HG02642 (cell line): Measurements from ENCODE around the gene IL17RA.

Source experiments
- ATAC-seq: cut with Tn5 transposase; IDR thresholded peaks from one replicate; pipeline ENCODE4 v1.9.1; 2021; ENCODE audit warnings: mild to moderate bottlenecking; ENCODE audit not compliant: unreplicated experiment, poor library complexity

IL17RA gene

GRCh38 chr22:17084554-17085276 is at the start of gene IL17RA:
IL17RA (plus strand) TSS chr22:17085000; CDS start chr22:17085092, 92 bp downstream.
- ATAC-seq = peak; percentile 88

- no peak for ATAC-seq
These were observed 49.6 kb upstream of the IL17RA start for GRCh38 chr22:17035246-17035645.

- peak; percentile 43 for ATAC-seq
These were observed 48.6 kb upstream of the IL17RA start for GRCh38 chr22:17035976-17036841.

- ATAC-seq = peak; percentile 81
These were observed 47.7 kb upstream of the IL17RA start for GRCh38 chr22:17036842-17037711.

GRCh38 chr22:17043521-17043920 is 41.3 kb upstream of the IL17RA start:
- ATAC-seq = no peak

GRCh38 chr22:17046566-17047348 is 38.0 kb upstream of the IL17RA start:
- no peak for ATAC-seq

- no peak for ATAC-seq
These were observed 37.1 kb upstream of the IL17RA start for GRCh38 chr22:17047656-17048055.

- ATAC-seq = no peak
These were observed 28.7 kb upstream of the IL17RA start for GRCh38 chr22:17056058-17056457.

- no peak for ATAC-seq
These were observed 28.0 kb upstream of the IL17RA start for GRCh38 chr22:17056807-17057206.

- peak; percentile 68 for ATAC-seq
These were observed 26.6 kb upstream of the IL17RA start for GRCh38 chr22:17057959-17058814.

GRCh38 chr22:17060126-17060525 is 24.7 kb upstream of the IL17RA start:
- ATAC-seq = no peak

- no peak for ATAC-seq
These were observed 21.2 kb upstream of the IL17RA start for GRCh38 chr22:17063411-17064106.

GRCh38 chr22:17064498-17065100 is 20.2 kb upstream of the IL17RA start:
- no peak for ATAC-seq

- ATAC-seq = no peak
These were observed 19.4 kb upstream of the IL17RA start for GRCh38 chr22:17065433-17065832.

- no peak for ATAC-seq
These were observed 11.9 kb upstream of the IL17RA start for GRCh38 chr22:17072877-17073276.

- no peak for ATAC-seq
These were observed 10.2 kb upstream of the IL17RA start for GRCh38 chr22:17074648-17075002.

GRCh38 chr22:17077255-17077654 is 7.5 kb upstream of the IL17RA start:
- no peak for ATAC-seq

GRCh38 chr22:17079572-17079971 is 5.2 kb upstream of the IL17RA start:
- no peak for ATAC-seq
